Measurements from ENCODE around the gene DMGDH. TPM values are rescaled to one million over a fixed set of nuclear protein-coding genes. Genes with fewer than 3 reads are reported as not detected.

Gene DMGDH
- 1.1 TPM in 1 of 2 replicates, not detected in the other for total RNA-seq

- no peak for DNase-seq (ENCODE audit: extremely low read depth, low read depth, low spot score)
Measured at GRCh38 chr5:79069488-79070349, at the start of gene DMGDH, which contains the start of gene BHMT2. DMGDH (minus strand) TSS chr5:79069674; CDS start chr5:79069620, 54 bp downstream. BHMT2 (plus strand) TSS chr5:79069767; CDS start chr5:79069783, 16 bp downstream.

- no peak for DNase-seq (ENCODE audit: extremely low read depth, low read depth, low spot score)
Measured at GRCh38 chr5:79112703-79113058, 43.2 kb upstream of the DMGDH start.

GRCh38 chr5:79111960-79112702 is 42.7 kb upstream of the DMGDH start:
- no peak for DNase-seq (ENCODE audit: extremely low read depth, low read depth, low spot score)

DNA sequence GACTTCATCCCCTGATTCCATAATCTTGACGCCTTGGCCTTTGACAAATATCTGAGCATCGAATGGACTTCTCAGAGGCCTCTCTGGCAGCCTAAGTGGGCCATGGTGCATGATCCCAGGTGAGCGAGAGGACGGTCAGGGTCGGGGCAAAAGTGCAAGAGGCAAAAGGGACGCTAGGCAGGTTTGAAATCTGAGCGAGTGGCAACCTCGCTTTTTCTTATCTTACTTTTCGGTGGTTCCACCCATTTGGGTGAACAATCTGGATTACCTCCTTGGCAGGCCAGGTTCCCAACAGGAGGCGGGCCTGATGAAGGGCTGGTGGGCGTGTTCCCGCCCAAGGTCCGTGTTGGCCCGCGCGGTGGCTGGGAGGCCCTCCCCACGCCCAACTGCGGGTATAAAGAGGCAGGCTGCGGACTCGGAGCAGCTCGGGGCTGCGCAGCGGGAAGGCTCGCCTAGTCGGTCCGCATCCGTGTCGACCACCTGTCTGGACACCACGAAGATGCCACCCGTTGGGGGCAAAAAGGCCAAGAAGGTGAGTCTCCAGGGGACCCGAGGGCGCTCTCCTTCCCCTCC is 42.0 kb upstream of the DMGDH start, which contains the start of gene BHMT:
Gene BHMT, plus strand, starts transcription at position 423 of the 573 bp plus-strand sequence. Its CDS starts 77 bp downstream, at position 500.
- DNase-seq (ENCODE audit: extremely low read depth, low read depth, low spot score) = no peak

GRCh38 chr5:79109527-79110492 is 40.3 kb upstream of the DMGDH start:
- no peak for DNase-seq (ENCODE audit: extremely low read depth, low read depth, low spot score)

DNA sequence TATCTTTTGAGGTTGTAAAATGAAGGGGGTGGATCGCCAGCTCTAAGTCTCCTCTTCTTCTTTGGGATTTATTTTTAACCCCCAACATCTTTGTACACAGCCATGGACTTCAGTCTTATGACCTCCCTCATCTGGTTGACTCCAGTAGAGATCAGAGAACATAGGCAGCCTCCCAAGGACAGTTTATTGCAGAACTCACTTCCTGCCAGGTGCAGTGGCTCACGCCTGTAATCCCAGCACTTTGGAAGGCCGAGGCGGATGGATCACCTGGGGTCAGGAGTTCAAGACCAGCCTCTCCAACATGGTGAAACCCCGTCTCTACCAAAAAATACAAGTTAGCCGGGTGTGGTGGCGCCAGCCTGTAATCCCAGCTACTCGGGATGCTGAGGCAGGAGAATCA is 39.3 kb upstream of the DMGDH start:
- no peak for DNase-seq (ENCODE audit: extremely low read depth, low read depth, low spot score)

- no peak for DNase-seq (ENCODE audit: extremely low read depth, low read depth, low spot score)
Measured at GRCh38 chr5:79108086-79108485, 38.6 kb upstream of the DMGDH start.

DNA sequence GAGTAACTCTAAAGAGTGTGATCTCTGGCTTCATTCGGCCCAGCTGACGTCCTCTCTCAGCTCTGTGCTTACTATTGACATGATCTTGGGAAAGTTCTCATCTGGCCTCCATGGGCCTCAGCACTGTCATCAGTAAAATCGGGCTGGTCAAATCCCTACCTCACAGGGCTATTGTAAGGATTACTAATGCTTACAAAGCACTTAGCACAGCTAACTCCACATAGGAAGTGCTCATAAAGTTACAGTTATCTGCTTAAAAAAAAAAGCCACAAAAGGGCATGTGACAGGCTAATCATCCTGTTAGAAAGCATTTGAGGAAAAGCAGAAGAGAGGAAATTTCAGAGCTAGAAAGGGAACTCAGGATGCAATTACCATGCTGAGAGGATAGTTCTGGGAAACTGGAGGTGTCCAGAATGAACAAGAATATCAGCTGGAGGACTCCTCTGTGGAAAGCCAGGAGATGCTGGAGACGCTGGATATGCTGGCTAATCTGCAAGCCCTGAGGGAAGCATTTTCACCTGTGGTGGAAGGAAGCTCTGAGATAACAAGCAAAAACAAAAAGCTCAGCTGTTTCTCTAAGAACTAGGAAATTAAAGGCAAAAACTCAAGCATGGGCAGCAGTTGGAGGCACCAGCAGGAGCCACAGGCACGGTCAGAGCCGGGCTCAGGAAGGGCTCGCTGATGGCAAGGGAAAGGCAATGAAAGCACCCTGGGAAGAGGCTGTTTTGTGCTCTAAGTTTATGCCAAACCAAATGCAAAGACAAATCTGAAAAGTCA is 37.7 kb upstream of the DMGDH start:
- DNase-seq (ENCODE audit: extremely low read depth, low read depth, low spot score) = no peak

GRCh38 chr5:79105868-79106267 is 36.4 kb upstream of the DMGDH start:
- no peak for DNase-seq (ENCODE audit: extremely low read depth, low read depth, low spot score)

DNA sequence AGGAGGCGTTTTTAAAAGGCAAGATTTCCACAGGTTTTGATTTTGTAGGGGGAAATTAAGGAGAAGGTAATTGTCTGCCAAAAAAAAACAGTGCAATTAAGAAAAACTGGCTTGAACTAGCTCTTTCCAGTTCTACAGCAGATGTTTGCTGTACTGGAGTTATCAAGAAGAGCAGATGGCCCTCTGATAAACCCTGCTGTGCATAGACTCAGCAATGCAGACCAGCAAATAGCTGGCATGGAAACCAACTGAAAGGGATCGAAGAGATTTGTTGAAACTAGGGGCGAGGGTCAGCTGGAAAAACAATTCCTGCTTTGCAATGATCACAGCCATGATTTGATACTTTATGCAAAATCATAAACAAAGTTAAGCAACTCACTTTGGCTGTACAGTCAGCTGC is 24.3 kb upstream of the DMGDH start:
- no peak for DNase-seq (ENCODE audit: extremely low read depth, low read depth, low spot score)

GRCh38 chr5:79091064-79091463 is 21.6 kb upstream of the DMGDH start:
- no peak for DNase-seq (ENCODE audit: extremely low read depth, low read depth, low spot score)

- DNase-seq (ENCODE audit: extremely low read depth, low read depth, low spot score) = no peak
Measured at GRCh38 chr5:79088507-79088906, 19.0 kb upstream of the DMGDH start.

GRCh38 chr5:79086116-79086515 is 16.6 kb upstream of the DMGDH start:
- no peak for DNase-seq (ENCODE audit: extremely low read depth, low read depth, low spot score)

DNA sequence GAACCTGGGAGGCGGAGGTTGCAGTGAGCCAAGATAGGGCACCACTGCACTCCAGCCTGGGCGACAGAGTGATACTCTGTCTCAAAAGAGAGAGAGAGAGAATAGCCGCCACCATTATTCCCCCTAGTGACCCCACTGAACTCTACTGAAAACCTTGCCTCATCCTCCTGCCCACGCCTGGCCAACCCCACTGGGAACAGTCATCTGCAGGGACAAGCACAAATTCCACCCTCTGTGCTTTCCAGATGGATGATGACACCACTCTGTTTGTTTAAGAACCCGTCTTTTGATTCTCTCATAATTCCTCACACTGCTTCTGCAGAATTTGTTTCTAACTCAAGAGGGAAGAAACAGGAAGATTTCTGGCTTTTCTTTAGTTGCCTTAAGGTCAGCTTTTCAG is 12.3 kb upstream of the DMGDH start:
- DNase-seq (ENCODE audit: extremely low read depth, low read depth, low spot score) = no peak

- no peak for DNase-seq (ENCODE audit: extremely low read depth, low read depth, low spot score)
Measured at GRCh38 chr5:79080804-79081203, 11.3 kb upstream of the DMGDH start.

GRCh38 chr5:79077680-79078365 is 8.3 kb upstream of the DMGDH start:
- no peak for DNase-seq (ENCODE audit: extremely low read depth, low read depth, low spot score)

GRCh38 chr5:79076819-79077218 is 7.3 kb upstream of the DMGDH start:
- DNase-seq (ENCODE audit: extremely low read depth, low read depth, low spot score) = no peak

DNA sequence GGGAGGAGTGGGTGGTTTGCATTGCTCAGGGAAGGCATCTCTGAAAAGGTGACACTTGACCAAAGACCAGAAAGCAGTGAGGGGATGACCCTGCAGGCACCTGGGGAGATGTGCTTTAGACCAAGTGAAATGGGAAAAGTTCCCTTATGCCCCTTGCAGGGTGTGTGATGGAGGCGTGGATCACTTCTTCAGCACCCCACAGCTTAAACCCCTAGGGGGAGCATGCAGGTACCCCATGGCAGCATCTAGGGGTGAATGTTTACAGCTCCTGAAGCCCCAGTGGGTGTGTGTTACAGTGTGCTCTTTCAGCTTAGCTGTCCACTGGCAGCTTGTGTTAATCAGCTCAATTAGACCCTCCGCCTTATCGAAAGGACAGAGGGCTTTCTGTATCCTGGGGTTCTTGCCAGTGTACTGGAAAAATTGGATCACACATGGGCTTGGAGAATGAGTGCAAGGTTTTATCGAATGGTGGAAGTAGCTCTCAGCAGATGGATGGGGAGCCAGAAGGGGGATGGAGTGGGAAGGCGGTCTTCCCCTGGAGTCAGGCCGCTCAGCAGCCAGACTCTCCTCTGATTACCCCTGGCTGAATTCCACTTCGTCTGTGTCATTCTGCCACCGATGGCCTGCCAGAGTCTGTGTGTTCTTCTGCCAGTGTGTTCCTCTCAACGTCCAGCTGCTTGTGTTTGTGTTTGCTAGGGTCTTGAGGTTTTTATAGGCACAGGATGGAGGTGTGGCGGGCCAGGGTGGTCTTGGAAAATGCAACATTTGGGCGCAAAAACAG is 6.4 kb upstream of the DMGDH start:
- DNase-seq (ENCODE audit: extremely low read depth, low read depth, low spot score) = no peak
